HL-60/S4 treated with phorbol 12-myristate 13-acetate at 8.2 ng/mL for 4 days and 3 days (cell line): ENCODE measurements around the gene IRF4.

Experiments used
- in situ Hi-C: fragments of 300-500 bp; cut with MboI; formaldehyde crosslinking; loops from 2 replicates; pipeline ENCODE4 v1.15.0; 2022; ENCODE audit warnings: low sequenced_read_pairs

IRF4 gene

DNA sequence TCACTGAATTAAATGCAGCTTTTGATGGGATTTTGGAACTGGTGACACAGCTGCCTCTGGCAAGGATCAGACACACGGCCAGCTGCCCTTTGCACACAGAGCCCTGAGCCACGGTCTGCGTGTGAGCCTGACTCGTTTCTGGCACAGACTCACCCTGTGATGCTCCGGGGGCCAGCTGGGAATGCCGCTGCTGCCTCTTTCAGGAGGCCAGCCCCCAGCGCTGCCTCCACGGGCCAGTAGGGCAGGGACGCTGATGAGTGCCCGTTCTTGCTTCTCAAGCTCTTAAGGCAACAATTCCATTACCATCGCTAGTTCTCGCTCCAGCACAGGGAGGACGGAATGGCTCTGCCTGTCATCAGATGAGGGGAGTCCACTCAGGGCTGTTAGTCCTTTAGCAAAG, 61.6 kb downstream of the IRF4 start:
- in situ Hi-C loops = no loop called here

- in situ Hi-C loops = no loop called here
These were observed 62.8 kb downstream of the IRF4 start for GRCh38 chr6:454148-454991.

DNA sequence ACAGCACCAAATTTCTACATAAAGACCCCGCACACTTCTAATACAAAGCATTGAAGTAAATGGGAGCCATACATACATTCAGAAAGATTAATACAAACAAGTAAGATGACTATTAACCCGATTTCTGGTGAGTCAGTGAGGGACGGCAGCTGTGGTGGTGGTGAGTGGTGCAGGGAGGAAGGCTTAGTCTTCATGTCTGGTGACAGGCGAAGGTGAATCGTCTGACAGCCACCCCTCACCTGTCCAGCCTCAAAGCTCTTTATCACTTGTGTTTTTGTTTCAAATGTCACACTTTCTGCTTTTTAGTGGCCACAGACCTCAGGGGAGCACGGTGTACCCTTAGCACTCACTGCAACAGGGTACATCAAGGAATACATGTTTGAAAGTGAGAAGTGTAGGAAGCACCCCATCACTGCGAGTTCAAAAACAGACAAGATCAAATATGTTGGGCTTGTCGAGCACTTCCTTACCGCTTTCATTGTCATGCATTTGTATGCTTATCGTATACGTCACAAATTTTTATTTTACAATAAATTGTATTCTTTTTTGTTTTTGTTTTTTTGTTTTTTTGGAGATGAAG, 63.5 kb downstream of the IRF4 start:
- in situ Hi-C loops = no loop called here

DNA sequence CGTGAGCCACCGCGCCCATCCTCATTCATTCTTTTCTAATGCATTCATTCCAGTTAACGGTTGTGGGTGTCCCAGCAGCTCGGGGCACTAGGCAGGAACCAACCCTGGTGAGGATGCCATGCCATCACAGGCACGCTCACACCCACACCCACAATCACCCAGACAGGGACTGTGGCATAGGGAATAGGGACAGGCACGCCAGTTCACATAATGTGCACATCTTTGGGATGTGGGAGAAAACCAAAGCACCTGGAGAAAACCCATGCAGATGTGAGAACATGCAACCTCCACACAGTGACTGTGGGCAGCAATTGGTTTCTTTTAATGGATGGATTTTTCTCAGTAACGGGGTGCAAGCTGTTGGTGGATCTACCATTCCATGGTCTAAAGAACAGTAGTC, 64.3 kb downstream of the IRF4 start:
- in situ Hi-C loops = no loop called here

GRCh38 chr6:456358-456867, 64.9 kb downstream of the IRF4 start:
- in situ Hi-C loops = no loop called here

DNA sequence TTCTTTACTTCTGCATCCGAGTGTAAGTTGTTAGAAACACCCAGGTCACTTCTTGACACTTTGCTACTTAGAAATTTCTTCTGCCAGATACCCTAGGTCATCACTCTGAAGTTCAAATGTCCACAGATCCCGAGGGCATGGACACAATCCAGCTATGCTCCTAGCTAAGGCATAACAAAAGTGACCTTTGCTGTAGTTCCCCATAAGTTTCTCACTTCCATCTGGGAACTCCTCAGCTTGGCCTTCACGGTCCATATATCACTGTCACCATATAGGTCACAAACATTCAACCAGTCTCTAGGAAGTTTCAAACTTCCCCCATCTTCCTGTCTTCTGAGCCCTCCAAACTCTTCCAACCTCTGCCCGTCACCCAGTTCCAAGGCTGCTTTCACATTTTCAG, 65.3 kb downstream of the IRF4 start:
- in situ Hi-C loops = no loop called here
